ENCODE results near the gene DUS1L.
A peak's percentile ranks its signal among the peaks of the same experiment; 100 is the strongest.

The DUS1L gene

GRCh38 chr17:82031885-82032627 lies 33.5 kb downstream of the DUS1L start:
- Histone ChIP-seq H3K79me2 (ENCODE audit: control insufficient read depth, insufficient read depth, low read length, poor library complexity) (peaks cover 5% of the 10 kb centered on the region), H3K23ac (ENCODE audit: low read length) (no peak overlapping the region), H4K12ac (ENCODE audit: low read depth, low read length) (no peak overlapping the region), H2BK5ac (ENCODE audit: low read depth, low read length, poor library complexity) (no peak overlapping the region), H3K4me3 (ENCODE audit: low read depth, low read length) (peak overlapping the region; percentile 20), H3K4ac (ENCODE audit: low read depth, low read length) (no peak overlapping the region), H3K14ac (ENCODE audit: low read length) (peak overlapping the region; percentile 33), H3K9ac (ENCODE audit: low read length) (no peak overlapping the region), H3K4me2 (ENCODE audit: low read length) (peak overlapping the region; percentile 62), H2BK120ac (ENCODE audit: insufficient read depth, low read length, poor library complexity) (no peak overlapping the region), H3K18ac (ENCODE audit: low read length) (peak overlapping the region; percentile 23), H3K27me3 (ENCODE audit: insufficient read depth, low read length) (no peaks in the 10 kb centered on the region), H3K79me1 (ENCODE audit: low read length) (peaks cover 9% of the 10 kb centered on the region), H3K9me3 (ENCODE audit: insufficient read depth, low read depth, low read length) (peaks cover 3% of the 10 kb centered on the region), H3K27ac (ENCODE audit: low read depth, low read length) (no peak overlapping the region), H4K91ac (ENCODE audit: low read depth, low read length) (peak overlapping the region; percentile 60), H2BK12ac (ENCODE audit: low read length) (no peak overlapping the region), H4K8ac (ENCODE audit: low read depth, low read length) (peak overlapping the region; percentile 7), H2AK5ac (ENCODE audit: low read length) (no peak overlapping the region), H3K36me3 (ENCODE audit: control insufficient read depth in 1 of 2, insufficient read depth in 2 of 2, low read length in 2 of 2) (peaks cover 8 to 16% of the 10 kb centered on the region in 2 experiments), H2AFZ (ENCODE audit: insufficient read depth, low read length, poor library complexity) (peak overlapping the region; percentile 6), H3K4me1 (ENCODE audit: control insufficient read depth in 1 of 2, insufficient read depth in 2 of 2, low read length in 2 of 2) (peaks cover 5 to 13% of the 10 kb centered on the region in 2 experiments)
- peak in 1 of 2 donors; percentile 72 for DNase-seq
- WGBS (ENCODE audit: extremely low coverage, insufficient coverage, insufficient read length) = no CpG with 5 or more reads among the region's 59 CpGs

DNA sequence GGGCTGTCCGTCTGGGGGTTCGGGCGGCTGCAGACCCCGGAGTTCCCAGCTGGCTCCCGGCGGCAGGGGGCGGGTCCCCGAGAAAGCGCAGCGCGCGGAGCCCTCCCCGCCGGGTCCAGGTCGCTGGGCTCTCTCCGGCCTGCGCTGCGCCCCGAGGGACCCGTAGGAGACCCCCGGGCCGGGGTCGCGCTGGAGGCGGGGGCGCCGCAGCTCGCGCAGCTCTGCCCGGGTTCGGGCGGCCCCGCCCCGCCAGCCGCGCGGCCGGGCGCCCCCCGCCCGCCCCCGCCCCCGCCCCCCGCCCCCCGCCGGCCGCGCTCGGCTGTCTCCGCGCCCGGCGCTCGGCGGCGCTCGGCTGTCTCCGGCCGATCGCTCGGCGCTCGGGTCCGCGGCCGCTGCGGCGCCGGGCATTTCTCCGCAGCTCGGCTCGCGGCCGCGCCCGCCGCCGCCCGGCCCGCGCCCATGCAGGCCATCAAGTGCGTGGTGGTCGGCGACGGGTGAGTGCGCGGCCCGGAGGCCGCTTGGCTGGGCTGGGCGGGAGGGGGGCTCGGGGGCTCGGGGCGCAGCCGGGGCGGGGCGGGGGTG lies 34.2 kb downstream of the DUS1L start, which contains the start of gene RAC3:
RAC3 (plus strand) TSS at position 376 of the 582 bp plus-strand sequence; CDS start at position 460, 84 bp downstream.
- peak within 1 kb of the TSS; percentile 60 for H4K91ac ChIP-seq (ENCODE audit: low read depth, low read length)
- H2BK5ac ChIP-seq (ENCODE audit: low read depth, low read length, poor library complexity) = peak within 1 kb of the TSS; percentile 14
- H4K8ac ChIP-seq (ENCODE audit: low read depth, low read length) = peak within 1 kb of the TSS; percentile 20
- peak in 1 of 2 donors; percentile 48 for DNase-seq
- peaks cover 5% of the 10 kb centered on the region for H3K79me1 ChIP-seq (ENCODE audit: low read length)
- no peak within 1 kb of the TSS for H3K4ac ChIP-seq (ENCODE audit: low read depth, low read length)
- H3K14ac ChIP-seq (ENCODE audit: low read length) = peak within 1 kb of the TSS; percentile 33
- H3K27me3 ChIP-seq (ENCODE audit: insufficient read depth, low read length) = no peaks in the 10 kb centered on the region
- peak within 1 kb of the TSS; percentile 68 for H3K4me3 ChIP-seq (ENCODE audit: low read depth, low read length)
- H3K23ac ChIP-seq (ENCODE audit: low read length) = no peak within 1 kb of the TSS
- H3K18ac ChIP-seq (ENCODE audit: low read length) = peak within 1 kb of the TSS; percentile 36
- peak within 1 kb of the TSS; percentile 9 for H3K27ac ChIP-seq (ENCODE audit: low read depth, low read length)
- H2AFZ ChIP-seq (ENCODE audit: insufficient read depth, low read length, poor library complexity) = peak within 1 kb of the TSS; percentile 77
- H3K4me2 ChIP-seq (ENCODE audit: low read length) = peak within 1 kb of the TSS; percentile 89
- peak within 1 kb of the TSS; percentile 27 for H2BK120ac ChIP-seq (ENCODE audit: insufficient read depth, low read length, poor library complexity)
- H3K36me3 ChIP-seq (ENCODE audit: control insufficient read depth in 1 of 2, insufficient read depth in 2 of 2, low read length in 2 of 2) = peaks cover 8 to 16% of the 10 kb centered on the region in 2 experiments
- H3K9ac ChIP-seq (ENCODE audit: low read length) = peak within 1 kb of the TSS; percentile 17
- WGBS (ENCODE audit: extremely low coverage, insufficient coverage, insufficient read length) = no CpG with 5 or more reads among the region's 96 CpGs
- no peak within 1 kb of the TSS for H4K12ac ChIP-seq (ENCODE audit: low read depth, low read length)
- H3K79me2 ChIP-seq (ENCODE audit: control insufficient read depth, insufficient read depth, low read length, poor library complexity) = no peaks in the 10 kb centered on the region
- H3K9me3 ChIP-seq (ENCODE audit: insufficient read depth, low read depth, low read length) = peaks cover 5% of the 10 kb centered on the region
- peaks cover under 1 to 8% of the 10 kb centered on the region in 2 experiments for H3K4me1 ChIP-seq (ENCODE audit: control insufficient read depth in 1 of 2, insufficient read depth in 2 of 2, low read length in 2 of 2)
- H2AK5ac ChIP-seq (ENCODE audit: low read length) = no peak within 1 kb of the TSS
- H2BK12ac ChIP-seq (ENCODE audit: low read length) = no peak within 1 kb of the TSS

GRCh38 chr17:82030470-82031302 lies 34.9 kb downstream of the DUS1L start:
- no peak overlapping the region for H3K23ac ChIP-seq (ENCODE audit: low read length)
- peak overlapping the region; percentile 77 for H2AFZ ChIP-seq (ENCODE audit: insufficient read depth, low read length, poor library complexity)
- H2BK120ac ChIP-seq (ENCODE audit: insufficient read depth, low read length, poor library complexity) = peak overlapping the region; percentile 27
- H3K18ac ChIP-seq (ENCODE audit: low read length) = peak overlapping the region; percentile 36
- peak overlapping the region; percentile 20 for H4K8ac ChIP-seq (ENCODE audit: low read depth, low read length)
- peak overlapping the region; percentile 89 for H3K4me2 ChIP-seq (ENCODE audit: low read length)
- H3K4me1 ChIP-seq (ENCODE audit: control insufficient read depth in 1 of 2, insufficient read depth in 2 of 2, low read length in 2 of 2) = peaks cover 0 to 6% of the 10 kb centered on the region in 2 experiments
- H3K4ac ChIP-seq (ENCODE audit: low read depth, low read length) = no peak overlapping the region
- H4K12ac ChIP-seq (ENCODE audit: low read depth, low read length) = no peak overlapping the region
- no CpG with 5 or more reads among the region's 94 CpGs for WGBS (ENCODE audit: extremely low coverage, insufficient coverage, insufficient read length)
- H2AK5ac ChIP-seq (ENCODE audit: low read length) = no peak overlapping the region
- H3K14ac ChIP-seq (ENCODE audit: low read length) = no peak overlapping the region
- no peak overlapping the region for H2BK12ac ChIP-seq (ENCODE audit: low read length)
- DNase-seq = peak; percentile 85 to 93
- H4K91ac ChIP-seq (ENCODE audit: low read depth, low read length) = peak overlapping the region; percentile 57
- no peaks in the 10 kb centered on the region for H3K27me3 ChIP-seq (ENCODE audit: insufficient read depth, low read length)
- peaks cover 3 to 16% of the 10 kb centered on the region in 2 experiments for H3K36me3 ChIP-seq (ENCODE audit: control insufficient read depth in 1 of 2, insufficient read depth in 2 of 2, low read length in 2 of 2)
- H3K9me3 ChIP-seq (ENCODE audit: insufficient read depth, low read depth, low read length) = peaks cover 5% of the 10 kb centered on the region
- peak overlapping the region; percentile 68 for H3K4me3 ChIP-seq (ENCODE audit: low read depth, low read length)
- peak overlapping the region; percentile 14 for H2BK5ac ChIP-seq (ENCODE audit: low read depth, low read length, poor library complexity)
- H3K27ac ChIP-seq (ENCODE audit: low read depth, low read length) = peak overlapping the region; percentile 9
- peak overlapping the region; percentile 17 for H3K9ac ChIP-seq (ENCODE audit: low read length)
- H3K79me2 ChIP-seq (ENCODE audit: control insufficient read depth, insufficient read depth, low read length, poor library complexity) = no peaks in the 10 kb centered on the region
- peaks cover 5% of the 10 kb centered on the region for H3K79me1 ChIP-seq (ENCODE audit: low read length)

DNA sequence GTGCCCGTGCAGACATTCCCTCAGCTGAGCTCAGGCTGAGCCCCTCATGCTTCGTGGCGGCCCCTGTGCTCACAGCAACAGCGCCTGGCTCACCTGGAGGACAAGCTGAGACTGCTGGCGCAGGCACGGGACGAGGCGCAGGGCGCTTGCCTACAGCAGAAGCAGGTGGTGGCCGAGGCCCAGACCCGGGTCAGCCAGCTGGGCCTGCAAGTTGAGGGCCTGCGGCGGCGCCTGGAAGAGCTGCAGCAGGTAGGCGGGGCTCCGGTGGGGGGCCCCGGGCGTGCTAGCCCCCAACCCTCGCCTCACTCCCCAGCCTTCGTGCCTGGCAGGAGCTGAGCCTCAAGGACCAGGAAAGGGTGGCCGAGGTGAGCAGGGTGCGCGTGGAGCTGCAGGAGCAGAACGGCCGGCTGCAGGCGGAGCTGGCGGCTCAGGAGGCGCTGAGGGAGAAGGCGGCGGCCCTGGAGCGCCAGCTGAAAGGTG lies 35.6 kb downstream of the DUS1L start:
- Histone ChIP-seq H3K4me3 (ENCODE audit: low read depth, low read length) (no peak overlapping the region), H3K14ac (ENCODE audit: low read length) (no peak overlapping the region), H3K4me1 (ENCODE audit: control insufficient read depth in 1 of 2, insufficient read depth in 2 of 2, low read length in 2 of 2) (peaks cover 0 to 6% of the 10 kb centered on the region in 2 experiments), H2BK5ac (ENCODE audit: low read depth, low read length, poor library complexity) (no peak overlapping the region), H2BK120ac (ENCODE audit: insufficient read depth, low read length, poor library complexity) (no peak overlapping the region), H3K9ac (ENCODE audit: low read length) (no peak overlapping the region), H3K27ac (ENCODE audit: low read depth, low read length) (no peak overlapping the region), H3K4ac (ENCODE audit: low read depth, low read length) (no peak overlapping the region), H3K27me3 (ENCODE audit: insufficient read depth, low read length) (no peaks in the 10 kb centered on the region), H3K4me2 (ENCODE audit: low read length) (peak overlapping the region; percentile 89), H4K12ac (ENCODE audit: low read depth, low read length) (no peak overlapping the region), H4K91ac (ENCODE audit: low read depth, low read length) (no peak overlapping the region), H3K23ac (ENCODE audit: low read length) (no peak overlapping the region), H2AK5ac (ENCODE audit: low read length) (no peak overlapping the region), H3K79me1 (ENCODE audit: low read length) (peaks cover 5% of the 10 kb centered on the region), H3K36me3 (ENCODE audit: control insufficient read depth in 1 of 2, insufficient read depth in 2 of 2, low read length in 2 of 2) (peaks cover 0 to 16% of the 10 kb centered on the region in 2 experiments), H3K18ac (ENCODE audit: low read length) (no peak overlapping the region), H3K79me2 (ENCODE audit: control insufficient read depth, insufficient read depth, low read length, poor library complexity) (no peaks in the 10 kb centered on the region), H4K8ac (ENCODE audit: low read depth, low read length) (no peak overlapping the region), H3K9me3 (ENCODE audit: insufficient read depth, low read depth, low read length) (peaks cover 5% of the 10 kb centered on the region), H2BK12ac (ENCODE audit: low read length) (no peak overlapping the region), H2AFZ (ENCODE audit: insufficient read depth, low read length, poor library complexity) (no peak overlapping the region)
- no peak for DNase-seq
- WGBS (ENCODE audit: extremely low coverage, insufficient coverage, insufficient read length) = no CpG with 5 or more reads among the region's 31 CpGs
